ENCODE data around the gene AKAP14.

DNA sequence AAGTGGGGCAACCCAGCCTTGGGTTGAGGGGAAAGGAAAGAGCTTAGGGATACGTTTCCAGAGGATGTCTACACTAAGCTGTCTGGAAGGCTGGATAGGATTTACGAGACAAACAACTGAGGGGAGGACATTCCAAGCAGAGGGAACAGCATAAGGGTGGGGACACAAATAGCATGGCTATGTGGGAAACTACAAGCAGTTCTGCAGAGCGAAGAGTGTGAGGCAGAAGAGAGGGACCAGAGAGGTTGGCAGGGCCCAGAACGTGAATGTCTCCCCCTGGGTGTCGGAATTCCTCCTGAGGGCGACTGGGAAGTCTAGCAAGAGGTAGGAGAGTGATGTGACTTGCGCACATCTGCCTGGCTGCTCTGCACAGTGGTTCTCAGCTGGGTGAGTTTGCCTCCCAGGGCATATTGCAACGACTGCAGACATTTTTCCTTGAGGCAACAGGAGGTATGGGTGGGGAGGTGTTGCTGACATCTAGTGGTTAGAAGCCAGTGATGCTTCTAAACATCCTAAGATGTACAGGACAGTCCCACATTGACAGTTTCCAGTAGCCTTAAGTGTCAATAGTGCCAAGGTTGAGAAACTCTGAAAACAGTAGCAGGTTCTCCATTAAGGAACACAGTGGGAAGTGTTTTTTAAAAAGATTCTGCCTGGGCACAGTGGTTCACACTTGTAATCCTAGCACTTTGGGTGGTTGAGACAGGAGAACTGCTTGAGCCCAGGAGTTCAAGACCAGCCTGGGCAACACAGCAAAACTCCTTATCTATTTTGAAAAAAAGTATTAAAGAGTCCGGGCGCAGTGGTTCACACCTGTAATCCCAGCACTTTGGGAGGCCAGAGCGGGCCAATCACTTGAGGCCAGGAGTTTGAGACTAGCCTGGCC, 14.9 kb upstream of the AKAP14 start:
- TF ChIP-seq, protein P1, sequence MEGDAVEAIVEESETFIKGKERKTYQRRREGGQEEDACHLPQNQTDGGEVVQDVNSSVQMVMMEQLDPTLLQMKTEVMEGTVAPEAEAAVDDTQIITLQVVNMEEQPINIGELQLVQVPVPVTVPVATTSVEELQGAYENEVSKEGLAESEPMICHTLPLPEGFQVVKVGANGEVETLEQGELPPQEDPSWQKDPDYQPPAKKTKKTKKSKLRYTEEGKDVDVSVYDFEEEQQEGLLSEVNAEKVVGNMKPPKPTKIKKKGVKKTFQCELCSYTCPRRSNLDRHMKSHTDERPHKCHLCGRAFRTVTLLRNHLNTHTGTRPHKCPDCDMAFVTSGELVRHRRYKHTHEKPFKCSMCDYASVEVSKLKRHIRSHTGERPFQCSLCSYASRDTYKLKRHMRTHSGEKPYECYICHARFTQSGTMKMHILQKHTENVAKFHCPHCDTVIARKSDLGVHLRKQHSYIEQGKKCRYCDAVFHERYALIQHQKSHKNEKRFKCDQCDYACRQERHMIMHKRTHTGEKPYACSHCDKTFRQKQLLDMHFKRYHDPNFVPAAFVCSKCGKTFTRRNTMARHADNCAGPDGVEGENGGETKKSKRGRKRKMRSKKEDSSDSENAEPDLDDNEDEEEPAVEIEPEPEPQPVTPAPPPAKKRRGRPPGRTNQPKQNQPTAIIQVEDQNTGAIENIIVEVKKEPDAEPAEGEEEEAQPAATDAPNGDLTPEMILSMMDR (conservative IDR thresholded peaks at IDR 0.05 in 1 of 2, IDR thresholded peaks at IDR 0.05 in 1 of 2; ENCODE audit: extremely low read depth in 1 of 2, insufficient read depth in 1 of 2, low read depth in 1 of 2, low read length in 2 of 2): peak; percentile 59 to 69
- no peak for TF ChIP-seq EZH2 (IDR thresholded peaks at IDR 0.05; ENCODE audit: borderline replicate concordance, low read length)

Data from mammary epithelial cell (primary cell).